HG03565 (cell line): ENCODE data around the gene GAL3ST2.
"Not testable (repeated sequence)": the region's sequence is repeated elsewhere in the genome, so short reads cannot be mapped to it uniquely, and the experiment has no call there.

Experiments
- ATAC-seq: cut with Tn5 transposase; IDR thresholded peaks from one replicate; pipeline ENCODE4 v1.9.1; 2021; ENCODE audit warnings: mild to moderate bottlenecking, moderate library complexity; ENCODE audit not compliant: unreplicated experiment

GAL3ST2 gene

DNA sequence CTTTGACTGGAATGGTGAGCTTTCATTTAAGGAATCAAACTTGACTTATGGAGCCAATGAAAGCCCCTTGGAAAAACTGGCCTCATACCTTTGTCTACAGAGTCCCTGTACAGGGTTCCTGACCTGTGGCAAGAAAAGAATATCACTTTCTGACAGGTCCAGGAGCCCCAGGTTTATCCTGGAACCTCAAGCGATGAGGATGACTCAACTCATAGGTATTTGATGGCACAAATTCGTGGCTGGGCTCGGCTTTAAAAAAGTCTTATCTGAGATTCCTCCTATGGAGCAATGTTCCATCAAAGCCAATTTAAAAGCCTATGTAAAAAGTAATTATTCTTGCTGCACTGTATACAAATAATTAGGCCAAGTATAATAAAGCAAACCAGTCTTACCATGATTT, 14.8 kb downstream of the GAL3ST2 start:
- not testable (repeated sequence) for ATAC-seq

DNA sequence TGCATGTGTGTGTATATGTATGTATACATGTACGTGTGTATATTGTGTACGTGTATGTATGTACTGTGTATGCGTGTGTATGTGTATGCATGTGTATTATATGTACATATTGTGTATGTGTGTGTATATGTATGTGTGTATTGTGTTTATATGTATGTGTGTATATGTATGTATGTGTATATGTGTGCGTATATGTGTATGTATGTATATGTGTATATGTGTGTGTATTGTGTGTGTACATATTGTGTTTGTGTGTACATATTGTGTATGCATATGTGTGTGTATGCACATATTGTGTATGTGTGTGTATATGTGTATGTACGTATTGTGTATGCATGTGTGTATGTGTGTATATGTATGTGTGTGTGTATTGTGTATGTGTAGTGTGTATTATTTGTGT, 16.8 kb downstream of the GAL3ST2 start:
- no peak for ATAC-seq

DNA sequence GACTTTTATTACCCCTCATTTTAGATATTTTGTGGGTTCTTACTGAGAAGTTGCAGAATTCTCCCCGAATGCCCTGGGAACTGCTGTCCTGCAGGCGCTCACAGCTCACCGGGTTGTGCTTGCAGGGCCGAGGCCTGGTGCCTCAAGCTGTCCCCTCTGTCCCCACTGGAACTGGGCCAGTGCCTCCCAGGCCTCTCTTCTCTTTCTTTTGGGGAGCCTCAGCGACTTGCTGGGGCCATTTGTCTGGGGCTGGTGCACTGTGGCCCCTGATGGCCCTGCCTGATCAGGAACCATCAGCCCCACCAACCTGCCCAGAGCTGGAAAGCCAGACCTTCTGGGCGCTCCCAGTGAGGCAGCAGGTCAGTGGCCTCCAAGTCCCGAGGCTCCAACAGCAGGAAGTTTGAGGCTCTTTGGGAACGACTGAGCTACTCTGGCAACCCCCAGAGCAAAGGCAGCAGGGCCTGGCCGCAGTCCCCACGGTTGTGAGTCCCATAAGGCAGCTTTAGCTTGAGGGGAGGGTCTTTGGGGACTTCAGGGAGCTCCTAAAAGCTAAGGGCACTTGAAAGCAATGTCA, 17.7 kb downstream of the GAL3ST2 start:
- no peak for ATAC-seq

DNA sequence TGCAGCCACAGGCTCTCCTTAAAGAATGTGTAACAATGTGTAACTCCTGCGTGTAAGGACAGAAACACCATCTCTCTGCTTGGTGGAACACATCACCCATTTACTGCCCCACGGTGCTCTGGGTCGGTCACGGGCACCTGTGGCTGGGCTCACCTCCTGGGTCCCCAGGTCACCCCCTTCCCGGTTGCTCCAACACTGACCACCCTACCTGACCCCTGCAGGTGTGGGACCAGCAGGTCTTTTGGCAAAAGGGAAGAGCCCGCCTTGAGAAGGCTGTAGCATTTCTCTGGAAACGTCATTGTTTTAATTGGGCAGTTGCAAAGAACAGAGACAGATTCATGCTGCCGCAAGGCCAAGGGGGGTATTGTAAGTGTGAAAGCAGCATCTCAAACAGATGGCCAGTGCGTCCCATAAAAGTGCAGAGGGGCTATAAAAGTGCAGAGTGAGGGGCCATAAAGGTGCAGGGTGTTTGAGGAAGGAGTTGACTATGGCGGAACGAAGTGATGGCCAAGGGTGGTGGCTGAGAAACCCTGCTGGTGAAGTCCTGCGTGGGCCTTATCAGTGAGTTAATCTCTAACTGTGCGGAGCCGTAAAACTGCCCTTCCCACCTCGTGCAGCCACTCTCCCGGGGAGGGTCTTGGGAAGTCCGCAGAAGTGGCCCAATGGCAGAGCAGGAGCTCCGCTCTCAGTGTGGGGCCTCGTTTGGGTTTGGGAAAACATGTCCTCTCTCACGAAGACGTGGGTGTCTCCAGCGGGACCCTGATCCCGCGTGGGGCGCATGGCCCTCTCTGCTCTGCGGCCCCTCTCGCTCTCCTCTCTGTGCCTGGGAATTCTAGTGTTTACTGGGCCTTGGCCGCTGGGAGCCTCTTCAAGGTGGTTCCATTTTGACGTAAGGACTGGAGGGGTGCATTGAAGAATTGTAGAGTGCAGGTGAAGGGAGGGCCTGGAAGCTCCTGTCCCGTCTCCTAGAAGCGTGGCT, 18.7 kb downstream of the GAL3ST2 start:
- no peak for ATAC-seq

DNA sequence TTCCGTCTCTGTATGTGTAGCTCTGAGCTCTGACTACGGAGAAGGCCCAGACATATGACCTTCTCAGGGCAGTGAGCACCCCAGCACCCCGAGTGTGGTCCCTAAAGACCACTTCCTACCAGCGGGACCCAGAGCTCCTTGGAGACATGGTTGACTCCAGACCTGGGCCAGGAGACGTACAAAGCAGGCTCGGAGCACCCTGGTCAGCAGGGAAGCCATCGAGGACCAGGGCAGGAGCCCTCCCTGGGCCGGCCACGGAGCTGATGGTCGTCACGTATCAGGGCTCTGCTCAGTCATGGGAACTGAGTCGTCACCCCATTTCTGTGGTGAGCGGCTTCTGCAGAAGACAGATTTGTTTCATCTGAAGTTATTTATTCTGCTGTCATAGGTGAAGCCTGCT, 19.6 kb downstream of the GAL3ST2 start:
- no peak for ATAC-seq

DNA sequence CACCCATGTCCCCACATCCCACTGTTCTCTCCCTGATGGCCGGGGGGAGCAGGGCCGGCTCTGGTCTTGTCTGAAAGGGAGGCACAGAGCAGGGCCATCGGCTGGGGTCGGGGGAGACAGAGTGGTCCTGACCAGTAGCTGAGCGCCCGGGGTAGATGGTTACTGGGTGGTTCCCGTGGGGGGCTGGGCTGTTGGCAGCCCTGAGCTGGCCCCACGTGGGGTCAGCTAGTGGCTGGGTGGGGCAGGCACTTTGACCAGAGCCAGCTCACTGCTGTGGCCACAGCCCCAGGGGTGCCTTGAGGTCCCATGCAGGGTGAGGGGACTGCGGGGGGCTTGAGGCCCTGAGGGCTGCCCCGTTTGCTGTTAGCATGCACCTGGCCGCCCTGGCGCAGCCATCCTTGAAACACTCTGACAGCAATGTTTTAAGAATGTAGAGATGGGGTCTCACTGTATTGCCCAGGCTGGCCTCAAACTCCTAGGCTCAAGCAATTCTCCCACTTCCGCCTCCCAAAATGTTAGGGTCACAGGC, 20.1 kb downstream of the GAL3ST2 start:
- no peak for ATAC-seq

DNA sequence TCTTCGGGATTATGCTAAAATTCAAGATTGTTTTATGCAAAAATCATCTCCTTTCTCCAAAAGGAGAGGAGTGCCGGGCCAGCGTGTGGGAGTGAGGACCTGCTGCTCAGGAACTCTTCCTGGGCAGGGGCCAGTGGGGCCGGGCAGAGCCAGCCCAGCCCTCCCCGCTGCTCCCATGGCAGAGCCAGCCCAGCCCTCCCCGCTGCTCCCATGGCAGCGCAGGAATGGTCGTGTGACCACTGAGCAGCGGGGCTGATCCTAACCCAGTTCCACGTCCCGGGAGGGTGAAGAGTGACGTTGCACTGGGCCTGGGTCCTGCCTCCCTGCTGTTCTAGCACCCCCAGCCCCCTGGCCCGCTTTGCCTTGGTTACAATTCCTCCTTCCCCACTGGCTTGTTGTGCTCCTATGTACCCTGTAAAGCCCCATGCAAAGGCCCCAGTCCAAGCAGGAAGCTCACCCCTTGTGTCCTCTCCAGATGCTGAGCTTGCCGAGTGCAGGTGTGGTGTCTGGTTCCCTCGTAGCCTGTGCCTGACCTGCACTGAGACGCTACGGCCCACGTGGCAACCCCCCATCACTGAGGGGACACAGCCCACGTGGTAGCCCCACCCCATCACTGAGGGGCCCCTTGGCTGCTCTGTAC, 20.9 kb downstream of the GAL3ST2 start:
- no peak for ATAC-seq

DNA sequence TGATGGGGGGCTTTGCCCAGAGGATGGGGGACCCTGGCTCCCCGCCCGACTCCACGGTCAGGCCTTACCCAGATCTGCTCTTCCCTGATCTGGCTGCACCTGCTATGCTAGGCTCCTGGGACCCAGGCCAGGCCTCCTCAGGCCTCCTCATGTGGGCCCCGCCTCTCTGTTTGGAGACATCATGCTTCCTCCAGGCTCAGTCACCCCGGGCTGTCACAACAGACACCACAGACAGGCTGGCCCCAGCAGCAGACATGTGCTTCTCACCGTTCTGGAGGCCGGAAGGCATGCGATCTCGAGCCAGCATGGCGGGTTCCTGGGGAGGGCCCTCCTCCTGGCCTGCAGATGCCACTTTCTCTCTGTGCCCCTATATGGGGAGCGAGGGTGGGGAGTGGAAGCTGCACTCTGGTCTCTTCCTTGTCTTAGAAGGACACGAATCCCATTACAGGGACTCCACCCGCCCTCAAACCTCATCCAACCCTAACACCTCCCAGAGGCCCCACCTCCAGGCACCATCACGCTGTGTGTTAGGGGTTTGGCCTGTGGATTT, 21.5 kb downstream of the GAL3ST2 start:
- no peak for ATAC-seq

DNA sequence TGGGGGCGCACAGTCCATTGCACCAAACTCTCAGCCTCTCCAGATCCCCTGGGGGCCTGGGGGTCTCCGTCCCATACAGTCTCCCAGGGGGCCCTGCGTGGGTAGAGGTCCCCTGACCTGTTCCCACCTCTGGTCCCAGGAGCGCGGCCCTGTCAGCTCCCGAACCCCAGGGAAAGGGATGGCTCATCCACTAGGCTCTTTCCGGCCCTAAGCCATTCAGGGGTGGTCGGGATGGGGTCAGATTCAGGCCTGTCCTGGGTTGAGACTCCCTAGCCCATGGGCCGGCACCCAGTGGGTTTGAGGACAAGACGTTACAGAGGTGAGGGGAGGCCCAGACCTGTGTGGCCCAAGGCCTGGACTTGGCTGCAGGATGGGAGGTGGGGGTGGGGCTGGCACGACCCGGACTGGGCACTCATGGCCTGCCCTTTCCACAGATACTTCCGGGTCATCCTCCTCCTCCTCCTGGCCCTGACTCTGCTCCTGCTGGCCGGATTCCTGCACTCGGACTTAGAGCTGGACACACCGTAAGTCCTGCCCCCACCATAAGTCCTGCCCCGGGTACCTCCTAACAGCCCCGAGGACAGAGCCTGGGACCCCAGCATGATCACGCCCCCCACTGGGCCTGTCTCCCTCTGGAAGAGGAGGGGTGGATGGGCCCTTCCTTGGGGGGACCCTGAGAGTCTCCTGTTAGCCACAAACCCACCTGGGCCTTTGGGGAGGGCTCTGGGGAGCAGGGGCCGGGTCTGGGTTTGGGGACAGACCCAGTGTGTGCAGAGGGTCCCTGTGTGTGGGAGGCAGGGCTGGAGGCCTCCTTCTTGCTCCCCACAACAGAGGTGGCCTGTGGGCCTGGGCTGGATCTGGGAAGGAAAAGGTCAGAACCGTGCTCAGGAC, 22.3 kb downstream of the GAL3ST2 start:
- ATAC-seq: no peak

DNA sequence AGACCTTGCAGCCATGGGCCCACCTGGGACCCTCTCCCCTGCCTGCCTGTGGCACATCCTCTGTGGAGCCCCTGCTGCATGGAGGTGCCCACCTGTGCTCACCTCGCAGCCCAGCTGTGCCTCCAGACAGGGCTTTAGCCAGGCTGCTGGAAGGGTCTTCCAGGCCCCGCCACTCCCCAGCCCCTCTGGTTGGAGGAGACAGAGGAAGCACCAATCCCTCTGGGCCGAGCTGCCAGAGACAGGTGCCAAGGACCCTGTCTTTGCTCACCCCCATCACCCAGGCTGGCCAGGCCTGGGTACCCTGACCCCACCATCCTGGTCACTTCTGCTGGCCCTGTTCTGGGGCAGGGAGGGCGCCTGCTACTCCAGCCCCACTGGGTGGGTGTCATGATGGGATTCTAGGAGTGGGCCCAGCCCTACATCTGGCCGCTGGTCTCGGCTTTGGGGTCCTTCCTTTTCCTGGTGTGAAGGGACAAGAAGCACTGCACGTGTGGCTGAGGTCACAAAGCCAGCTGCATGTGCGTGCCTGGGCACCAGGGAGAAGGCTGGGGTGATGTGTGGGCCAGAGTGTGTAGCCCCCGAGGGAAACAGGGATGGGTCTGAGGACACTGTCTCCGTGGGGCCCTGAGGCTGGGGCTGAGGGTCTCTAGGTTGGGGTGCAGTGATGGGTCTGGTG, 23.0 kb downstream of the GAL3ST2 start:
- no peak for ATAC-seq

DNA sequence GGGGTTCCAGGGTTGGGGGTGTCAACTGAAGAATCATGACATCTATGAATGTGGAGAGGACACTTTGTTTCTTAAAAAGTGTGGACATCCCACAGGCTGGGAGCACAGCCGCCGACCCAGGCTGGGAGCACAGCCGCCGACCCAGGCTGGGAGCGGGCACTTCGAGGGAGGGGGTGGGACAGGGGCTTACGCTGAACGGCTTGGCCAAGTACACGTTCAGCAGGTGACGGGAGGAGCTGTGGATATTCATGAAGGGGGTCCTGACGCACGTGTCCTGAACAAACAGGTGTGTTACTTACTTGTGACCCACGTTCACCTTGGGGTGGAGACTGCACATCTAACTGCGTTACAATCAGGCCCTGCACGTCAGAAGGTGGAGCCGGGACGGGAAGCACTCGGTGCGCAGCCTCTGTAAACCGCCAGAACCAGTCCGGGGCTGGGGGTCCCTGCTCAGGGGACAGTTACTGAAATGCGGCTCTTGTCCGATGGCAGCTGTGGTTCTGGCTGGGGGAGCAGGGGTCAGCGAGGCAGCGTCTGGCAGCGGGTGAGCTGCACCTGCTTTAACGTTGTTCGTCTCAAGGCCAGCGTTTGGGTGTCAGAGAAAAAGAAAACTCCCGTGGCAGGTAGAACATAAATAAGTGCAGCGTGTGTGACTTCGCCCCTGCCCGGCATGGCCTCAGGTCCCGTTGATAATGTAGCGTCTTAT, 23.7 kb downstream of the GAL3ST2 start:
- ATAC-seq: not testable (repeated sequence)

DNA sequence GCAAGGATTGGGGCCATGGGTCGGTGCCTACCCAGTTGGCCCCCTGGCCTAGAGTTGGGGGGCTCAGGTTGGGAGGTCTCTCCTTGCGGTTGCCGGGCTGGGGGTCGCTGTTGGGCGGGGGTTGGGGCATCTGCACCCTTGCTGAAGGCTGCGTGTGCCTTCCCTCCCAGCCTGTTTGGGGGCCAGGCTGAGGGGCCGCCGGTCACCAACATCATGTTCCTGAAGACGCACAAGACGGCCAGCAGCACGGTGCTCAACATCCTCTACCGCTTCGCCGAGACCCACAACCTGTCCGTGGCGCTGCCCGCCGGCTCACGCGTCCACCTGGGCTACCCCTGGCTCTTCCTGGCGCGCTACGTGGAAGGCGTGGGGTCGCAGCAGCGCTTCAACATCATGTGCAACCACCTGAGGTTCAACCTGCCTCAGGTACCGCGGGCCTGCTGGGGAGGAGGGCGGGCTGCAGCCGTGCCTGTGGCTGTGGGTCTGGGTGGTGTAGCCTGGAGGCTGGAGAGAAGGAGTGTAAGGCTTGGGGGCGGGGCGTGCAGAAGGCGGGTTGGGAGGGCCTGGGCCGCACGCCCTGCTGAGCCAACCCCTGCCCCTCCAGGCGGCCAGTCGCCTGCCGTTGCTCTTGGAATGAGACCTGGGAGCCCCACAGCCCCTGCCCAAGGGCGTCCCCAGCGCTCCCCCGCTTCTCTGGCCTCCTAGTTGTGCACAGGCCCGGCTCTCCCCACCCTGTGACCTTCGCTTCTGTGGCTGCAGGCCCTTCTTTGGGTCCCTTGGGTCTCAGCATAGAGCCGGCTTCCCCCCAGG, 25.2 kb downstream of the GAL3ST2 start:
- no peak for ATAC-seq

DNA sequence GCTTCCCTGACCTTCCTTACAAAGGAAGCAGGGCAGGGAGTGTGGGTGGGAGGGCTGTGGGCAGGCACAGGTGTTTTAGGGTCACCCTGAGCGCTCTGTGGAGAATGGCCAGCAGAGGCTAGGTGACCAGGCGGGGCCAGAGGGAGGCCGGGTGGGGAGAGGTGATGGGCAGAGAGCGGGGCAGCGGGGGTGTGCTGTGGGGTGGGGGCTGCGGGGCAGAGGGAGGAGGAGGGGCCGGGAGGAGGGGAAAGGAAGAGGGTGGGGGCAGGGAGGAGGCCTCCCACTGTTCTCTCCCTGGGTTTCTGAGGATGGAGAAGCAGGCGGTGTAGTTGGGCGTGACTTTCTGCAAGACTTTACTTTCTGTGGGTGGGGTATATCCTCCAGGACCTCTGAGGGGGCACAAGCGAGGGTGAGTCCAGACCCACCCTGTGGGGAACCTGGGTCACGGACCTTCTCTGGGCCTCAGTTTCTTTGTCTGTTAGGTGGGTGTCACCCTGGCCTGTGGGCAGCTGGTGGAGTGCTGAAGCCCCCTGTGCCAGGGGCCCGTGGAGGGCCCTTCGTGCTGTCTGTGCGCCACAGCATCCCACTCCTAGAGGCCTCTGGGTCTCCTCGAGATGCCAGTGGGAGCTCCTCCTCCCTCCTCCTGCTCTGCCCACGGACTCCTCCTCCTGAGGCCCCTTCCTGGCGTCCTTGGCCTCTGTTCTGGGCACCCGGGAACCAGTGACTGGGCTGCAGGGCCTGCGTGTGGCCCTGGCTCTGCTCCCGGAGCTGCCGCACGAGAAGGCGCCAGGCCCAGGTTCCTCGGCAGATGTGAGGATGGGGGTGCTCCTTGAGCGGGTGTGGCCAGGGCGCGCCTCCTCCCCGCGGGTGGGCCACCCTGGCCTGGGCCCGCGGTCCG, 26.0 kb downstream of the GAL3ST2 start:
- ATAC-seq: no peak

DNA sequence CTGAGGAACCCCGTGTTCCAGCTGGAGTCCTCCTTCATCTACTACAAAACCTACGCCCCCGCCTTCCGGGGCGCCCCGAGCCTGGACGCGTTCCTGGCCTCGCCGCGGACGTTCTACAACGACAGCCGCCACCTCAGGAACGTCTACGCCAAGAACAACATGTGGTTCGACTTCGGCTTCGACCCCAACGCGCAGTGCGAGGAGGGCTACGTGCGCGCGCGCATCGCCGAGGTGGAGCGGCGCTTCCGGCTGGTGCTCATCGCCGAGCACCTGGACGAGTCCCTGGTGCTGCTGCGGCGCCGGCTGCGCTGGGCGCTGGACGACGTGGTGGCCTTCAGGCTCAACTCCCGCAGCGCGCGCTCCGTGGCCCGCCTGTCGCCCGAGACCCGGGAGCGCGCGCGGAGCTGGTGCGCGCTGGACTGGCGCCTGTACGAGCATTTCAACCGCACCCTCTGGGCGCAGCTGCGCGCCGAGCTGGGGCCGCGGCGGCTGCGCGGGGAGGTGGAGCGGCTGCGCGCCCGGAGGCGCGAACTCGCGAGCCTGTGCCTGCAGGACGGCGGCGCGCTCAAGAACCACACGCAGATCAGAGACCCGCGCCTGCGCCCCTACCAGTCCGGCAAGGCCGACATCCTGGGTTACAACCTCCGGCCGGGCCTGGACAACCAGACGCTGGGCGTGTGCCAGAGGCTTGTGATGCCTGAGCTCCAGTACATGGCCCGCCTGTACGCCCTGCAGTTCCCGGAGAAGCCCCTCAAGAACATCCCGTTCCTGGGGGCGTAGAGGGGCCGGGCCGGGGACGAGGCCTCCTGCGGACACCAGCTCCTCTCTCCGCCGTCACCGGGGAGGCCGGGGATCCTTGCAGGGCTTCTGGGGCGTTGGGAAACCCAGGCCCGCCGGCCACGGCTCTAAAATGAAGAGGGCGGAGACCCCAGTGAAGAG, 27.0 kb downstream of the GAL3ST2 start:
- ATAC-seq: no peak

DNA sequence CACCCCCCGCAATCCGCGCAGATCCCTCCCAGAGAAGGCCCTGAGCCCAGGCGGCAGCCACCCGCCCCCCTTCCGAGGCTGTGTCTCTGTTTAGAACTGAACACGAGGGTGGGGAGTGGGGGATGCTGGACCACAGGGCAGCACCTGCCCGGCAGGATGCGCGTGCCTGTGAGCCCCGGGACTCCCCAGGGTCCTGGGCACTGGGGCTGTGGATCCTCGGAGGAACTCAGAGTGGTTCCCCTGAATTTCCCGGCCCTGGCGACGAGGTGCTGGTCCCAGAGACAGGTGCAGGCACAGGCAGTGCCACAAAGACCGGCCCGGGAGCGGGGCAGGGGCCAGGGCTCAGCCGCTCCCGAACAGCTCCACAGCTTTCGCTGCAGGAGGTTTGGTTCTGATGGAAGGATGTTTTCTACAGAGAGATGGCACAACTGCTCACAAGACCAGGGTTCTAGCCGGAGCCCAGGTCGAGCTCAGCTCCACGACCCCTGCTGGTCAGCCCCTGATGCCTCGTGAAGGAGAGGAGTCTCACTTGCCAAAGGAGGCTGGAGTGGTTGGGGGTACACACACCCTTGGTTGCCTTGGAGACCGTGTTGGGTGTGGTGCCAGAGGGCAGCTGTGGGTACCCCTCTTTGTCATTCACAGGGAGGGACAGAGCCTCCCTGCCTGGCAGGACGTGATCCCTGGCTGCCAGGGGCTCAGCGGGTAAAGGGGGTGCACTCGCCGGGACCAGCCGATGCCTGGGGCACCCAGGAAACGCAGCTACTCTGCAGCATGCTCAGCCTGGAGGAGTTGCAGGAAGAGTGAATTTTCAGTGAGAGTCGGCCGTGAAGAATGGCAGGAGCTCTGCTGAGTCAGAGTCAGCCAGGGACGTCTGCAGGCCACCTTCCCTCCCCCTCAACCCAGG, 28.0 kb downstream of the GAL3ST2 start:
- no peak for ATAC-seq
